GM12892 (cell line): ENCODE results near the gene MPV17L2.
A peak's percentile ranks its signal among the peaks of the same experiment; 100 is the strongest.
"Not testable (repeated sequence)": the region's sequence is repeated elsewhere in the genome, so short reads cannot be mapped to it uniquely, and the experiment has no call there.

Source experiments
- DNase-seq: peaks from one replicate; pipeline ENCODE4 v3.0.0; 2011; ENCODE audit not compliant: insufficient read length
- FAIRE-seq: peaks from 2 replicates; lab custom pipeline; 2011; peaks lifted over from hg19 to GRCh38; lab: Jason Lieb, UNC
- POLR2A ChIP-seq: IDR thresholded peaks from 2 replicates; pipeline ENCODE4 v1.6.1; 2011; ENCODE audit warnings: low read depth, low read length, control low read depth
- POLR2AphosphoS5 ChIP-seq: IDR thresholded peaks from 2 replicates; pipeline ENCODE4 v1.6.1; 2011; ENCODE audit warnings: low read depth, low read length, control low read depth
- TAF1 ChIP-seq: IDR thresholded peaks from 2 replicates; pipeline ENCODE4 v1.6.1; 2011; ENCODE audit warnings: low read depth, mild to moderate bottlenecking, control low read depth, low read length, borderline replicate concordance

The MPV17L2 gene

GRCh38 chr19:18197941-18198340, 4.9 kb downstream of the MPV17L2 start:
- TF ChIP-seq POLR2A, result no peak
- no peak for TF ChIP-seq TAF1
- TF ChIP-seq POLR2AphosphoS5, result no peak
- FAIRE-seq (no peak), DNase-seq (no peak)

- no peak for DNase-seq
- FAIRE-seq, result no peak
- TF ChIP-seq TAF1 (no peak), POLR2A (no peak), POLR2AphosphoS5 (no peak)
Measured at GRCh38 chr19:18198374-18198773, 5.4 kb downstream of the MPV17L2 start.

- FAIRE-seq (no peak), DNase-seq (no peak)
- TF ChIP-seq POLR2A (no peak), POLR2AphosphoS5 (no peak), TAF1 (no peak)
Measured at GRCh38 chr19:18202397-18202777, 9.4 kb downstream of the MPV17L2 start.

- DNase-seq (no peak), FAIRE-seq (peak; percentile 17)
- TF ChIP-seq POLR2A (no peak), TAF1 (no peak), POLR2AphosphoS5 (no peak)
Measured at GRCh38 chr19:18202778-18203407, 9.9 kb downstream of the MPV17L2 start.

GRCh38 chr19:18203408-18203862, 10.4 kb downstream of the MPV17L2 start:
- peak; percentile 71 for FAIRE-seq
- no peak for DNase-seq
- TF ChIP-seq POLR2AphosphoS5, result no peak
- TF ChIP-seq TAF1, result no peak
- TF ChIP-seq POLR2A, result no peak

GRCh38 chr19:18203863-18204393, 10.9 kb downstream of the MPV17L2 start, which contains the start of gene RAB3A:
Gene RAB3A (minus strand): TSS chr19:18204042. CDS start chr19:18202740, 1,302 bp downstream.
- DNase-seq (peak; percentile 98), FAIRE-seq (peak; percentile 99)
- TF ChIP-seq POLR2AphosphoS5, result no peak
- TF ChIP-seq POLR2A, result peak; percentile 30; the same call in 1 of the 2 replicates

- TF ChIP-seq POLR2AphosphoS5, result no peak
- TF ChIP-seq TAF1, result no peak
- no peak for TF ChIP-seq POLR2A
- DNase-seq (no peak), FAIRE-seq (no peak)
Measured at GRCh38 chr19:18204394-18205199, 11.6 kb downstream of the MPV17L2 start.

- TF ChIP-seq POLR2AphosphoS5 (no peak), TAF1 (no peak), POLR2A (no peak)
- FAIRE-seq, result peak; percentile 9
- no peak for DNase-seq
Measured at GRCh38 chr19:18205200-18205892, 12.3 kb downstream of the MPV17L2 start.

- no peak for DNase-seq
- no peak for FAIRE-seq
- no peak for TF ChIP-seq POLR2A
- no peak for TF ChIP-seq TAF1
- TF ChIP-seq POLR2AphosphoS5, result no peak
Measured at GRCh38 chr19:18206018-18206417, 13.0 kb downstream of the MPV17L2 start.

GRCh38 chr19:18208098-18208951, 15.3 kb downstream of the MPV17L2 start:
- FAIRE-seq (no peak), DNase-seq (no peak)
- TF ChIP-seq POLR2AphosphoS5 (no peak), TAF1 (no peak), POLR2A (no peak)

GRCh38 chr19:18209912-18210311, 16.9 kb downstream of the MPV17L2 start:
- FAIRE-seq, result not testable (repeated sequence)

More at GRCh38 chr19:18209912-18210311, 16.9 kb downstream of the MPV17L2 start:
- DNase-seq, result not testable (repeated sequence)
